B cell (primary cell): ENCODE data around the gene CD33. TPM values are rescaled to one million over a fixed set of nuclear protein-coding genes. Genes with fewer than 3 reads are reported as not detected.

Experiments used
- ATAC-seq: fragments of 200-7000 bp; cut with Tn5 transposase; one replicate; pipeline ENCODE4 v1.10.0; 2021; ENCODE audit warnings: low read depth, mild to moderate bottlenecking, moderate number of reproducible peaks, moderate library complexity
- CTCF ChIA-PET: fragments of 350-600 bp; sonication (Branson Sonifier 250); formaldehyde crosslinking; loops from one replicate; lab custom pipeline; 2021; ENCODE audit warnings: antibody characterized with exemption, inconsistent platforms; lab: Charles Lee
- POLR2A ChIA-PET: fragments of 350-600 bp; sonication (Branson Sonifier 250); formaldehyde crosslinking; loops from one replicate; lab custom pipeline; 2021; ENCODE audit warnings: antibody characterized with exemption; lab: Charles Lee
- DNase-seq: peaks from one replicate; pipeline ENCODE4 v3.0.0; 2013
- H2AFZ ChIP-seq: 2 replicates; pipeline ENCODE4 v1.6.1; 2012; ENCODE audit warnings: mild to moderate bottlenecking, low read depth, low read length; ENCODE audit not compliant: insufficient read depth, poor library complexity, severe bottlenecking
- H3K27ac ChIP-seq, 2 donors: 1 replicate in 1 of 2; 2 replicates in 1 of 2; pipeline ENCODE4 v1.5.1; 2012 to 2013; ENCODE audit warnings: low read length in 2 of 2, mild to moderate bottlenecking in 2 of 2, moderate library complexity in 1 of 2
- H3K27me3 ChIP-seq, 4 experiments: fragments of 200-600 bp in 1 of 4; sonication (generic) in 1 of 4; replicated peaks in 1 of 4; 1 replicate in 2 of 4; 2 replicates in 2 of 4; pipeline versions ENCODE4 v1.6.1 to v1.7.0; 2013 to 2016; ENCODE audit warnings: low read length in 3 of 4, mild to moderate bottlenecking in 2 of 4, mixed read lengths in 1 of 4, moderate library complexity in 1 of 4; ENCODE audit not compliant: insufficient read depth in 4 of 4, control insufficient read depth in 3 of 4; ENCODE audit errors: control extremely low read depth in 1 of 4
- H3K36me3 ChIP-seq, 2 experiments: replicated peaks in 1 of 2; 1 replicate in 1 of 2; 2 replicates in 1 of 2; pipeline versions ENCODE4 v1.6.1 to v1.7.1; 2013; ENCODE audit warnings: low read length in 1 of 2; ENCODE audit not compliant: insufficient read depth in 2 of 2, control insufficient read depth in 1 of 2; ENCODE audit errors: control extremely low read depth in 1 of 2, extremely low read depth in 1 of 2
- H3K4me1 ChIP-seq, 2 donors: fragments of 200-600 bp in 1 of 2; sonication (generic) in 1 of 2; 1 replicate in 1 of 2; 2 replicates in 1 of 2; pipeline versions ENCODE4 v1.5.1 to v1.6.1; 2013 to 2017; ENCODE audit warnings: low read length in 2 of 2; ENCODE audit not compliant: control insufficient read depth in 2 of 2, insufficient read depth in 2 of 2
- H3K4me2 ChIP-seq: replicated peaks from 2 replicates; pipeline ENCODE3; 2012; ENCODE audit warnings: mild to moderate bottlenecking, low read depth, low read length; ENCODE audit not compliant: poor library complexity, severe bottlenecking
- H3K4me3 ChIP-seq, 5 experiments: fragments of 200-600 bp in 1 of 5; sonication (generic) in 1 of 5; 1 replicate in 3 of 5; 2 replicates in 2 of 5; pipeline versions ENCODE4 v1.5.1 to v1.7.0; 2011 to 2016; ENCODE audit warnings: low read length in 4 of 5, mild to moderate bottlenecking in 4 of 5, low read depth in 2 of 5, control low read depth in 1 of 5, moderate library complexity in 1 of 5; ENCODE audit not compliant: insufficient read depth in 1 of 5; ENCODE audit errors: control extremely low read depth in 1 of 5, extremely low read depth in 1 of 5
- H3K79me2 ChIP-seq: fragments of 200-600 bp; sonication (generic); one replicate; pipeline ENCODE4 v1.6.0; 2016; ENCODE audit warnings: low read length; ENCODE audit not compliant: control insufficient read depth, insufficient read depth
- H3K9ac ChIP-seq: fragments of 200-600 bp; sonication (generic); 2 replicates; pipeline ENCODE4 v1.6.1; 2017; ENCODE audit warnings: mild to moderate bottlenecking, low read length, moderate library complexity
- H3K9me3 ChIP-seq, 3 donors: one replicate each; pipeline versions ENCODE4 v1.6.1 to v1.7.1; 2013; ENCODE audit warnings: low read length in 2 of 3; ENCODE audit not compliant: control insufficient read depth in 2 of 3, insufficient read depth in 1 of 3; ENCODE audit errors: control extremely low read depth in 1 of 3
- H4K20me1 ChIP-seq: 2 replicates; pipeline ENCODE4 v1.6.0; 2012; ENCODE audit warnings: mild to moderate bottlenecking, low read length; ENCODE audit not compliant: insufficient read depth, control insufficient read depth, poor library complexity, severe bottlenecking
- H3K27ac Mint-ChIP-seq: one replicate; pipeline ENCODE4 v1.8.0; 2021; ENCODE audit warnings: mixed read lengths
- H3K27me3 Mint-ChIP-seq: one replicate; pipeline ENCODE4 v1.8.0; 2021; ENCODE audit warnings: mixed read lengths
- H3K4me1 Mint-ChIP-seq: one replicate; pipeline ENCODE4 v1.8.0; 2021; ENCODE audit warnings: mixed read lengths
- H3K4me3 Mint-ChIP-seq: one replicate; pipeline ENCODE4 v1.8.0; 2021; ENCODE audit warnings: mixed read lengths
- H3K9me3 Mint-ChIP-seq: one replicate; pipeline ENCODE4 v1.8.0; 2022; ENCODE audit warnings: mixed read lengths; ENCODE audit not compliant: insufficient read depth
- CTCF ChIP-seq: fragments of 200-600 bp; IDR thresholded peaks from one replicate; pipeline ENCODE4 v1.8.0; 2022; ENCODE audit warnings: antibody characterized with exemption, mild to moderate bottlenecking
- EZH2 ChIP-seq: IDR thresholded peaks from 2 replicates; pipeline ENCODE4 v1.6.1; 2012; ENCODE audit warnings: borderline replicate concordance, low read depth, mild to moderate bottlenecking, moderate library complexity, low read length; ENCODE audit not compliant: insufficient read depth, poor library complexity, severe bottlenecking
- WGBS: methylation state at CpG from one replicate; pipeline ENCODE4 v1.1.5; 2013; ENCODE audit warnings: missing lambda C conversion rate; ENCODE audit not compliant: insufficient coverage; 5-methylcytosine and 5-hydroxymethylcytosine counted together
- intact Hi-C: fragments of 100-400 bp; cut with micrococcal nuclease; formaldehyde crosslinking; loops from one replicate; pipeline ENCODE4 v1.10.0; 2022
- polyA plus RNA-seq: library from polyadenylated mRNA; depleted of rRNA; stranded (reverse); fragments of >200 nt; gene quantifications from 2 replicates; pipeline ENCODE4 v1.2.3, GENCODE V29; 2012
- total RNA-seq, 2 donors: library from RNA; stranded (reverse); fragments of 120-200 nt in 1 of 2; gene quantifications; 1 replicate in 1 of 2; 2 replicates in 1 of 2; pipeline versions ENCODE4 v1.2.3 to v1.2.4, GENCODE V29; 2013 to 2022

CD33 gene
- total and polyA plus RNA-seq, 2 donors (not counting 1 experiment from before 2014, with no cell fraction given) = 1.3 TPM; not detected in 1

DNA sequence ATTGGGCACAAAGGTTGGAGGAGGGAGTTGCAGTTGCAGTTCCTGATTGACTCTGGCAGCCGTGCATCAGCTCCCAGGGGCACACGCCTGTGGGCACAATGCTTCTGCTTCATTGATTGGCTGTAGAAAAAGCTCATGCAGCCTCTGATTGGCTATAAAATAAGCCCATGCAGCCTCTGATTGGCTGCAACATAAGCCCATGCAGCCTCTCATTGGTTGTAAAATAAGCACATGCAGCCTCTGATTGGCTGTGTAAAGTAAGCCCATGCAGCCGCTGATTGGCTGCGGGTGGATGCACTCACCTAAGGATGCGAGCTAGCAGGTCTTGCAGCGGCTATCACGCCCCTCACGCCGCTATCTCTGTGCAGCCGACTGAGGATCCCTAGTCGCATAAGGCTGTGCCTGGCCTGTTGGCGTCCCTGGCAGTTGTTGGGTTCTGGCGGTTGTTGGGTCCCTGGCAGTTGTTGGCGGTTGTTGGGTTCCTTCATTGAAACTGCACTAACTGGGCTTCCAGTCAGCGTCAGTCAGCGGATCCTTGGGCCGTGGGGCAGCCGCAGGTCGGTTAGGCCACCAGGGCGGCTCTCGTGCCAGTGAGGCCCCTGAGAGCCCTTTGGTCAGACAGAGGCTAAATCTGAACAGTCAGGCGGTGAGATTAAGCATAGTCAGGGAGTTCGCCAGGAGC lies 26.0 kb downstream of the CD33 start, which contains the start of gene SIGLECL1:
Gene SIGLECL1 (plus strand): TSS at position 295 of the 682 bp plus-strand sequence. CDS start 12,993 bp downstream, outside the sequence.
- ATAC-seq (no peak), DNase-seq (no peak)
- Mint-ChIP-seq H3K4me1 (no peaks in the 10 kb centered on the region), H3K4me3 (no peak within 1 kb of the TSS), H3K27me3 (peaks cover 17% of the 10 kb centered on the region), H3K9me3 (no peaks in the 10 kb centered on the region), H3K27ac (no peak within 1 kb of the TSS)
- no peaks in the 10 kb centered on the region for H4K20me1 ChIP-seq
- H3K4me3 ChIP-seq = no peak within 1 kb of the TSS
- no peak within 1 kb of the TSS for H3K9ac ChIP-seq
- H3K36me3 ChIP-seq = no peaks in the 10 kb centered on the region
- ChIA-PET CTCF (no interaction called here), POLR2A (no interaction called here)
- H3K9me3 ChIP-seq = peaks cover 0 to 11% (median 0%) of the 10 kb centered on the region in 3 donors
- 94% methylated on average over 23 of the region's 23 CpGs for WGBS
- TF ChIP-seq EZH2 (no peak), CTCF (no peak)
- intact Hi-C loops = no loop called here
- H2AFZ ChIP-seq = no peak within 1 kb of the TSS
- H3K4me1 ChIP-seq = no peaks in the 10 kb centered on the region
- H3K4me2 ChIP-seq = no peak within 1 kb of the TSS
- no peak within 1 kb of the TSS for H3K27ac ChIP-seq
- no peaks in the 10 kb centered on the region for H3K79me2 ChIP-seq
- peaks cover 0 to 5% (median 1%) of the 10 kb centered on the region in 4 experiments for H3K27me3 ChIP-seq

GRCh38 chr19:51251468-51251820 lies 26.6 kb downstream of the CD33 start:
- Mint-ChIP-seq H3K4me1 (no peaks in the 10 kb centered on the region), H3K4me3 (no peak overlapping the region), H3K27me3 (peaks cover 20% of the 10 kb centered on the region), H3K9me3 (no peaks in the 10 kb centered on the region), H3K27ac (no peak overlapping the region)
- ChIA-PET CTCF (no interaction called here), POLR2A (no interaction called here)
- intact Hi-C loops = no loop called here
- H3K36me3 ChIP-seq = no peaks in the 10 kb centered on the region
- DNase-seq (no peak), ATAC-seq (no peak)
- TF ChIP-seq CTCF (no peak), EZH2 (no peak)
- no peaks in the 10 kb centered on the region for H3K4me1 ChIP-seq
- H3K9ac ChIP-seq = no peak overlapping the region
- no peak overlapping the region for H3K4me2 ChIP-seq
- 90% methylated on average over 7 of the region's 9 CpGs for WGBS
- peaks cover 0 to 11% (median 0%) of the 10 kb centered on the region in 3 donors for H3K9me3 ChIP-seq
- no peak overlapping the region for H3K27ac ChIP-seq
- H3K79me2 ChIP-seq = no peaks in the 10 kb centered on the region
- peaks cover 0 to 5% (median 0%) of the 10 kb centered on the region in 4 experiments for H3K27me3 ChIP-seq
- no peak overlapping the region for H2AFZ ChIP-seq
- H4K20me1 ChIP-seq = no peaks in the 10 kb centered on the region
- H3K4me3 ChIP-seq = no peak overlapping the region
